ENCODE data around the gene CATSPER4.

CATSPER4 gene

GRCh38 chr1:26184086-26184485 is 6.3 kb upstream of the CATSPER4 start:
- no peak for DNase-seq (ENCODE audit: low read depth)
- TF ChIP-seq CTCF (IDR thresholded peaks at IDR 0.05; ENCODE audit: insufficient read depth, low read depth, low read length, missing control alignments), result no peak
- no peak overlapping the region for H3K4me3 ChIP-seq (ENCODE audit: low read length)

GRCh38 chr1:26184883-26185282 is 5.5 kb upstream of the CATSPER4 start:
- TF ChIP-seq CTCF (IDR thresholded peaks at IDR 0.05; ENCODE audit: insufficient read depth, low read depth, low read length, missing control alignments), result no peak
- no peak overlapping the region for H3K4me3 ChIP-seq (ENCODE audit: low read length)
- no peak for DNase-seq (ENCODE audit: low read depth)

- H3K4me3 ChIP-seq (ENCODE audit: low read length), result no peak overlapping the region
- TF ChIP-seq CTCF (IDR thresholded peaks at IDR 0.05; ENCODE audit: insufficient read depth, low read depth, low read length, missing control alignments), result no peak
Measured at GRCh38 chr1:26187882-26188281, 2.5 kb upstream of the CATSPER4 start.

GRCh38 chr1:26188477-26188876 is 1.9 kb upstream of the CATSPER4 start:
- no peak for TF ChIP-seq CTCF (IDR thresholded peaks at IDR 0.05; ENCODE audit: insufficient read depth, low read depth, low read length, missing control alignments)
- DNase-seq (ENCODE audit: low read depth), result no peak
- H3K4me3 ChIP-seq (ENCODE audit: low read length), result no peak overlapping the region

More at GRCh38 chr1:26187882-26188281, 2.5 kb upstream of the CATSPER4 start:
- DNase-seq (ENCODE audit: low read depth), result no peak

GRCh38 chr1:26189331-26189730 is 1.1 kb upstream of the CATSPER4 start:
- DNase-seq (ENCODE audit: low read depth), result no peak
- TF ChIP-seq CTCF (IDR thresholded peaks at IDR 0.05; ENCODE audit: insufficient read depth, low read depth, low read length, missing control alignments), result no peak
- no peak overlapping the region for H3K4me3 ChIP-seq (ENCODE audit: low read length)

GRCh38 chr1:26189751-26190275 is 589 bp upstream of the CATSPER4 start:
- peak; percentile 4 for TF ChIP-seq CTCF (IDR thresholded peaks at IDR 0.05; ENCODE audit: insufficient read depth, low read depth, low read length, missing control alignments)
- DNase-seq (ENCODE audit: low read depth), result no peak
- no peak overlapping the region for H3K4me3 ChIP-seq (ENCODE audit: low read length)

- DNase-seq (ENCODE audit: low read depth), result no peak
- no peak for TF ChIP-seq CTCF (IDR thresholded peaks at IDR 0.05; ENCODE audit: insufficient read depth, low read depth, low read length, missing control alignments)
- H3K4me3 ChIP-seq (ENCODE audit: low read length), result no peak overlapping the region
Measured at GRCh38 chr1:26191739-26192138, 1.3 kb downstream of the CATSPER4 start.

Measured in epithelial cell of esophagus (primary cell).